Activated CD4-positive, alpha-beta T cell treated with anti-CD3 and anti-CD28 coated beads, Interleukin-2, amount 10 ng/mL, durations not matched to agents 24 days and 14 days (primary cell): ENCODE measurements around the gene URB1. TPM values are rescaled to one million over a fixed set of nuclear protein-coding genes. Genes with fewer than 3 reads are reported as not detected.
A peak's percentile ranks its signal among the peaks of the same experiment; 100 is the strongest.
"Not testable (repeated sequence)": the region's sequence is repeated elsewhere in the genome, so short reads cannot be mapped to it uniquely, and the experiment has no call there.

Source experiments
- DNase-seq: peaks from one replicate; pipeline ENCODE4 v3.0.0; 2022
- H3K27ac Mint-ChIP-seq: one replicate; pipeline ENCODE4 v1.8.0; 2022; ENCODE audit warnings: mild to moderate bottlenecking, mixed read lengths
- H3K27me3 Mint-ChIP-seq: one replicate; pipeline ENCODE4 v1.8.0; 2022; ENCODE audit warnings: mixed read lengths
- H3K36me3 Mint-ChIP-seq: one replicate; pipeline ENCODE4 v1.8.0; 2022; ENCODE audit warnings: low read depth, mild to moderate bottlenecking, mixed read lengths
- H3K4me1 Mint-ChIP-seq: one replicate; pipeline ENCODE4 v1.8.0; 2021; ENCODE audit warnings: mixed read lengths
- H3K4me3 Mint-ChIP-seq: one replicate; pipeline ENCODE4 v1.8.0; 2022; ENCODE audit warnings: mild to moderate bottlenecking, moderate library complexity, mixed read lengths
- H3K9me3 Mint-ChIP-seq: one replicate; pipeline ENCODE4 v1.8.0; 2021; ENCODE audit warnings: mixed read lengths
- intact Hi-C: fragments of 100-400 bp; cut with micrococcal nuclease; formaldehyde crosslinking; loops from one replicate; pipeline ENCODE4 v1.15.1; 2023
- total RNA-seq: library from RNA; stranded (reverse); gene quantifications from 2 replicates; pipeline ENCODE4 v1.2.3, GENCODE V29; 2022

The URB1 gene, protein sequence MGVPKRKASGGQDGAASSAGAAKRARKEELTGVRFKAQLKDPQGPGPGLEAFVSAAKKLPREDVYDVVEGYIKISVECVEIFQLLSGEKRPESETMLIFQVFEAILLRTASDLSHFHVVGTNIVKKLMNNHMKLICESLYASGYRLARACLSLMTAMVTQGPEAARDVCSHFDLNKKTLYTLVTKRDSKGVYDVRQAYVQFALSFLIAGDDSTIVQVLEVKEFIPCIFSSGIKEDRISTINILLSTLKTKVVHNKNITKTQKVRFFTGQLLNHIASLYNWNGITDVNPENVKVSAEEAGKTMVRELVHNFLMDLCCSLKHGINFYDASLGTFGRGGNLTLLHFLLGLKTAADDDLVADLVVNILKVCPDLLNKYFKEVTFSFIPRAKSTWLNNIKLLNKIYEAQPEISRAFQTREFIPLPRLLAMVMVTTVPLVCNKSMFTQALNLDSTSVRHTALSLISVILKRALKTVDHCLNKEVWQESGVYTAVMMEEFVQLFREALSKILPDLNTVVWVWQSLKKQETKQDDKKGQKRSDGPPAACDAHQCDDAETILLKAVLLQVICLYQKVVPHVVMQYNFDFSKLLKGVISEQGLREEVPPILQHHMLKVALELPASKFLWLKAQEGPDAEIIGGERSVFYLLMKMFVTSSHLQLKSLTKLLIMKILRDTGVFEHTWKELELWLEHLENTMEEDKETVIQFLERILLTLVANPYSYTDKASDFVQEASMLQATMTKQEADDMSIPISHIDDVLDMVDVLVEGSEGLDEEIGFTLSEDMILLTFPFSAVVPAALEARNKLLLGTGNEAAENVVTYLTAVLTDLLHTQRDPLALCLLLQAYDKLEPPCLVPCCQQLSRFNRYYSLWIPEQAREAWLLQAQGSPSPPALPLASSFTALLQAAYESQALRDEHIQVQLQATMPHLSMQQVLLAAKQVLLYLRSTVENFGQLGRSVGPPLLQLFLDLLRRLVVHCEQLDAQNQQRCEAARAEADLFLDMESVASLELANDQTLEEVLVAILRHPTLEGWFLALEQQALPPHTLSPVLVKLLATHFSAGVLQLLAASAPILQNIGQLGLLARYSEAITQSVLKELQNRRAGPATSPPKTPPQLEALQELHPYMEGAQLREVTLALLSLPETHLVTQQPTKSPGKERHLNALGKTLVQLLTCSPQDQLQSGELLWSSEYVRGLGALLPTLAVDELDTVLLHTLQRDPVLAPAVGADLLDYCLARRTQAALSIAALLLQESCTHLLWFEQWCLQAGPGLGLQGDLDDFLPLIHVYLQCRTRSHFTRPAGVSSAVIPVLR (N-terminal part only)
- 39.2 and 41.7 TPM in 2 replicates for total RNA-seq

DNA sequence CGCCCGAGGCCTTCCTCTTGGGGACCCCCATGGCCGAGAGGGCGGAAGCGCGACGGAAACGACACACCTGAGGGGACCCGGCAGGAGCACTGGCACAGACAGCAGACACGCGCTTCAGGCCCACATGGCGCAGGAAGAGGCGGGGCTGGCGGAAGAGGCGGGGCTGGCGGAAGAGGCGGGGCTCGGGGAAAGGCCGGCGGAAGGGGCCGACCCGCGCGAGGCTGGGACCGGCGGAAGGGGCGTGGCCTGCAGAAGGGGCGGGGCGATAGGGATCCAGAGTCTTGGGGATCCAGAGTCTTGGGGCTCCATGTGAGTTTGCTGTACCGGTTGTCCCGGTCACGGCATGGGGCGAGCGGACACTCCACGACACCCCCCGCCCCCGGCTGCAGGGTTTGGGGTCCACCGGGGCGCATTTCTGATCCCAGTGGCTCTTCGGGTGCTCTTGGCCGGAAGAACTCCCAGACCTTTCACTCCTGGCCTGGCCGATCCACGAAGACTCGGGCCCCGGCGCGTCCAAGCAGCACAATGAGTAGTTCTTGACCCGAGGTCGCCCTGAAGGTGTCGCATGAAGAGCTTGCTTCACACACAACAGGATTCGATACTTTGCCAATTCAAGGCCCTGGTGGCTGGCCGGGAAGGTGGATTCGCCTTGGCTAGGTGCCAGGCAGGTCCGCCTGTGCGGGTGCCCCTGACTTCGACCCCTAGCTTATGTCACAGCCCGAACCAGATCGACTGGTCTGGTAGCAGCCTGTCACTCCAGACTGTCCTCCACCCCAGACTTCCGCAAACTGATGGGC, at the start of gene URB1:
TSS of gene URB1 (minus strand) at position 133 of the 797 bp plus-strand sequence. CDS start at position 31, 102 bp downstream.
- H3K4me3 Mint-ChIP-seq = peak within 1 kb of the TSS; percentile 93
- intact Hi-C loops = loop anchor here (1.0 to 2.0 kb wide), 5 partner anchors 18 to 334 kb away; partner anchors contain the start of genes CFAP298 and MIS18A
- DNase-seq = peak; percentile 99
- H3K9me3 Mint-ChIP-seq = no peaks in the 10 kb centered on the region
- peaks cover 8% of the 10 kb centered on the region for H3K27me3 Mint-ChIP-seq
- peak within 1 kb of the TSS; percentile 89 for H3K27ac Mint-ChIP-seq
- H3K36me3 Mint-ChIP-seq = peaks cover 19% of the 10 kb centered on the region
- H3K4me1 Mint-ChIP-seq = peaks cover 30% of the 10 kb centered on the region

DNA sequence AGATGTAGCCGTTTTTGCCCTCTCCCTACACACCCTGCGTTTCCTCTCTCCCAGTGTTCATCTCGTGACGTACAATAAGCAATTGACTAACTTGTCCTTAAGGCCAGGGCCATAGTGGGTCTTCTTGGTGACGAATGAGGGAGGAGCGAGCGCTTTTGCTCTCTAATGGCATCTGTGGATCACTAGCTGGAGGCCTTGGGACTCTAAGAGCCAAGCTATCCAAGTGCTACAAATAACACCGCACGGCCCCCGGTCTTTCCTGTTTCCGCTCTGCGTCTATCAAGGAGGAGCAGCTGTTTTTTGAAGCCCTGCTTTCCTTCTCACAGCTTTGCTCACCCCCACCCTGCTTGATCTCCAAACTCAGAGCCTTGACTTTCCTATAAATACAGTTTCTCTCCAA, 44.9 kb upstream of the URB1 start:
- no peaks in the 10 kb centered on the region for H3K36me3 Mint-ChIP-seq
- H3K9me3 Mint-ChIP-seq = peaks cover 3% of the 10 kb centered on the region
- H3K27ac Mint-ChIP-seq = no peak overlapping the region
- intact Hi-C loops = no loop called here
- no peaks in the 10 kb centered on the region for H3K27me3 Mint-ChIP-seq
- DNase-seq = no peak
- H3K4me3 Mint-ChIP-seq = no peak overlapping the region
- H3K4me1 Mint-ChIP-seq = peaks cover 5% of the 10 kb centered on the region

DNA sequence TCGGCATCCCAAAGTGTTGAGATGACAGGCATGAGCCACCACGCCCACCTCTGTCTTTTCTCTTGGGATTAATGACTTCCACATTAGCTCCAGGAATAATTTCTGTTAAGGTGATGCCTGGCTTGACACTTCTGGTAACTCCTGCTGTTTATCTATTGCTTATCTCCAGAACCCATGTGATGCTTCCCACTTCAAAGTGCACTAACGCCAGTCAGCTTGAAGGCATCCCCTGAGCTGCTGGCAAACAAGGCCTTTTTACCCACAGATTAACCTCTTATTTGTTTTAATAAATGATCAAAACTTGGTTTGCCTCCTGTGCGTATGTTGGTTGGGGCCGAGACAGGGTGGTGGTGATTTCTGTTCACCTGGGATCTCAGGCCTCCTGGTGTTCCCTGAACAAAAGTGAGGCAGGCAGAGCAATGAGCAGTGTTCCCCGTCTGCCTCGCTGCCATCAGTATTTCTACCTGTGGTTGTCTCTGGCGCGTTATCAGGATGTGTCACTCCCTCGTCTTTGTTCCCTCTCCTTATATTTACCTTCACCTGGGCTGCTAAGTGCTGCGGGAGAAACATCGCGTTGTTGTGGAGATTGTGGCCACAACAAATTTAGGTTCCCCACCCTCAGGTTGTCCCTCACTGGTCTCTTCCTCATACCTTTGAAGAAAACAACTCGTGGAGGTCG, 40.3 kb upstream of the URB1 start:
- H3K27ac Mint-ChIP-seq, H3K36me3 Mint-ChIP-seq, H3K4me3 Mint-ChIP-seq, H3K9me3 Mint-ChIP-seq, intact Hi-C loops, H3K4me1 Mint-ChIP-seq, H3K27me3 Mint-ChIP-seq, DNase-seq: not testable (repeated sequence)

DNA sequence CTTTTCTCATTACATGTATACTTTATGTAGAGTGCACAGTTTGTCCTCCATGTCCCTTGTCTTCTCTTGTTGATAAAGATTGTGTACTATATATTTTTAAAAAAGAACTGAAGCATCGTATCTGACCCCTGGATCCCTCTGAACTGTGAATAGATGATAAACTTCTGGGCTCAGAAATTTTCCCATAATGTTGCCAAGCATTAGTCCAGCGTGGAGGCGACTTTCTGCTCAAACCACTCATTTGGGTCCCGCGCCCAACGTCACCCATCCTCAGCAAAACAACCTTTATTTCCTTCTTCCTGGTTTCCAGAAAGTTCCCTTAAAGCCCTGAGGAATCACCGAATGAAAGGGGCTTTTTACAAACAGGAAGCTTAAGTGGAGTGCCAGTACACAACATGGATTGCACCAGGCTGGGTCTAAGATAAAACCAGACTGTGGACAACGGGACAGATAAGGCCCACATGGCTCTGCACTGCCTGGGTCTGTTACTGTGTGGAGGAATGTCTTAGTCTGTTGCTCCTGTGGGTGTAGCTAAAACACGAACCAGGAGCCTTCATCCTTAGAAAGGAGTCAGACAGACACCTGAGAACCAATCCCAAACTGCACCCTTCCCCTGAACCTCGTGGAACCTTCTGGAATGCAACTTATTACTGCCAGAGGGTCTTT, 35.3 kb upstream of the URB1 start:
- no peaks in the 10 kb centered on the region for H3K4me1 Mint-ChIP-seq
- H3K4me3 Mint-ChIP-seq = no peak overlapping the region
- H3K27me3 Mint-ChIP-seq = no peaks in the 10 kb centered on the region
- peaks cover 2% of the 10 kb centered on the region for H3K36me3 Mint-ChIP-seq
- intact Hi-C loops = no loop called here
- H3K27ac Mint-ChIP-seq = no peak overlapping the region
- no peak for DNase-seq
- H3K9me3 Mint-ChIP-seq = no peaks in the 10 kb centered on the region

DNA sequence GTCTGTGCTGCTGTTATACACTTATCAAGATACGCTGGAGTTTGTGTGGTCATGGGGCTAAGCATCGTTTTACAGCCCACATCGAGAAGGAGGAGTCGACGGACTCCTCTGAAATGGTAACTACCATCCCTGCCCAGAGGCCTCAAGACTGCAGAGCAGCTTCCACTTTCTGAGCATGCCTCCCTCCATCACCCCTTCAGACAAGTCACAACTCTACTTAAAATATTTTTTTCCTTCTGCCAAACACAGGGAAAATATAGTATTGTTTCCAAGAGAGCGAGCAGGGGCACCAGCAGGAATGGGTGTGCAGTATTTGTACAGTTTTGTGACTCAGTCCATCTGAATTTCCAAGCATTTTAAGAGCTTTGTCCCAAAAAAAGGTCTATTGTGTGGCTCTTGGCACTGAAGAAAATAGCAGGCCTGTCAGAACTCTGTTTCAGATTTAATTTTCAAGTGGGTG, 33.8 kb upstream of the URB1 start:
- Mint-ChIP-seq H3K9me3 (no peaks in the 10 kb centered on the region), H3K27me3 (no peaks in the 10 kb centered on the region), H3K4me3 (no peak overlapping the region), H3K4me1 (no peaks in the 10 kb centered on the region), H3K36me3 (peaks cover 2% of the 10 kb centered on the region), H3K27ac (no peak overlapping the region)
- no peak for DNase-seq
- intact Hi-C loops = no loop called here

DNA sequence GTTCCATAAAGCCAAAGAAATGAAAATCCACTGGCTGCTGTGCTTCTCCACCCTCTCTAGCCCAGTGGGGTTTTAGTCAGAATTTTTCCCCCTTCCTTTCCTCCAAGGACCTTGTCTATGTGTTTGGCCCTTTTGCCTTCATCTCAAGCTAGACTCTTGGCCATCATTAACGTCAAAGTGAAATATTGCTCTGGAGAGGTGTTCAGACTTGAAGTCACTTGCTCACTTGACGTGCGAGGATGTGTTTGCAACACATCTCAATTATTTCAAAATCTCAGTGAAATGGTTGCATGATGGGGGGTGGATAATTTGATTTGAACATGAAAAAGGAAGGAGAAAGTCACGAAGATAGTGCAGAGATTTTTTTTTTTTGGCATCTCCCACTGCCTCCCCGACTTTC, 33.3 kb upstream of the URB1 start:
- no peaks in the 10 kb centered on the region for H3K4me1 Mint-ChIP-seq

DNA sequence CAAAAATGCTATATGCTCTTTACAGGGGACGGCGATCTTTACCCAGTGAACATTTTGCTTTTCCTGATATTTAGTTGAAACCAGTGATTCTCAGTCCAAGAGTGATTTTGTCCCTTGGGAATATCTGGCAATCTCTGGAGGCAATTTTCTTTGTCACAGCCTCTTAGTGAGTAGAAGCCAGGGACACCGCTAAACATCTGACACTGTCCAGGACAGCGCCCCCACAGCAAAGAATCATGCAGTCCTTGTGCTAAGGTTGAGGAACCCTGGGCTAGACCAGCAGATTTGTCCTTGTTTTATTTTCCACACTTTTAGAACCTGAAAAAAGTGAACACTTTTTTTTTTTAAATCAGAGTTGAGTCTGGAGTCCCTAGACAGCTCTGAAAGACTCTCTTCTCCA, 32.8 kb upstream of the URB1 start:
- no peaks in the 10 kb centered on the region for H3K27me3 Mint-ChIP-seq
- intact Hi-C loops = no loop called here
- peaks cover 2% of the 10 kb centered on the region for H3K36me3 Mint-ChIP-seq
- no peak overlapping the region for H3K27ac Mint-ChIP-seq
- H3K4me3 Mint-ChIP-seq = no peak overlapping the region
- DNase-seq = no peak
- no peaks in the 10 kb centered on the region for H3K9me3 Mint-ChIP-seq
- no peaks in the 10 kb centered on the region for H3K4me1 Mint-ChIP-seq

More for the DNA sequence above, 33.3 kb upstream of the URB1 start:
- H3K27ac Mint-ChIP-seq = no peak overlapping the region
- no peak for DNase-seq
- intact Hi-C loops = no loop called here
- H3K36me3 Mint-ChIP-seq = peaks cover 2% of the 10 kb centered on the region
- H3K9me3 Mint-ChIP-seq = no peaks in the 10 kb centered on the region
- no peaks in the 10 kb centered on the region for H3K27me3 Mint-ChIP-seq
- no peak overlapping the region for H3K4me3 Mint-ChIP-seq

DNA sequence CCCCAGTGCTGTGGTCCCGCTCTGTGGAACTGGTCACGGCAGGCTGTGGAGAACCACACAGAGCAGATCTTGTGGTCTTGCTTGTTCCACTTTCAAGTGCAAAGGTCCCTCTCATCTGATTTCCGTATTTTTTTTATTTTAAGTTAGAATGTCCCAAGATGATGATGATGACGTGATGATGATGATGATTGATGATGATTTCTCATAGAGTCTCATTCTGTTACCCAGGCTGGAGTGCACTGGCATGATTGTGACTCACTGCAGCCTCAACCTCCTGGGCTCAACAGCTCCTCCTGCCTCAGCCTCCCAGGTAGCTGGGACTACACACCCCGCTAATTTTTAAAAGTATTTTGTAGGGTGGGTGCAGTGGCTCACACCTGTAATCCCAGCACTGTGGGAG, 31.9 kb upstream of the URB1 start:
- Mint-ChIP-seq H3K27ac (no peak overlapping the region), H3K36me3 (peaks cover 2% of the 10 kb centered on the region), H3K27me3 (no peaks in the 10 kb centered on the region), H3K4me1 (no peaks in the 10 kb centered on the region), H3K9me3 (no peaks in the 10 kb centered on the region), H3K4me3 (no peak overlapping the region)
- intact Hi-C loops = no loop called here
- no peak for DNase-seq

DNA sequence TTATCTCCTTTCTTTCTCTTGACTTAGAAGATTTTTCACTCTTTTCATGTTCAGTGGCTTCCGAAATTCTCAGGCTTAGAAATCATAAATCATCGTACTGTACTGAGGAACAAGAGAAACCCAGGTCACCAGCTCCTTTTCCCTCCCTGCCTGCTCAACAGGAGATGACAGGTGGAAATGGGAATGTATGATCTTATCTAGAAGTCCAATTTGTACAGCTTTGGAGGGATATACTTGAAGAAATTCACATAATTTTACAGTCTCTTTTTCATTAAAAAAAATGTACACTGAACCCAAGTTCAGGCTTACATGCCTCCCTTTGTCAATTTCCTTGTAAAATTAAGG, 31.4 kb upstream of the URB1 start:
- intact Hi-C loops = no loop called here
- DNase-seq = no peak
- peaks cover 2% of the 10 kb centered on the region for H3K36me3 Mint-ChIP-seq
- H3K9me3 Mint-ChIP-seq = no peaks in the 10 kb centered on the region
- no peak overlapping the region for H3K27ac Mint-ChIP-seq
- no peaks in the 10 kb centered on the region for H3K27me3 Mint-ChIP-seq
- H3K4me3 Mint-ChIP-seq = no peak overlapping the region
- no peaks in the 10 kb centered on the region for H3K4me1 Mint-ChIP-seq

DNA sequence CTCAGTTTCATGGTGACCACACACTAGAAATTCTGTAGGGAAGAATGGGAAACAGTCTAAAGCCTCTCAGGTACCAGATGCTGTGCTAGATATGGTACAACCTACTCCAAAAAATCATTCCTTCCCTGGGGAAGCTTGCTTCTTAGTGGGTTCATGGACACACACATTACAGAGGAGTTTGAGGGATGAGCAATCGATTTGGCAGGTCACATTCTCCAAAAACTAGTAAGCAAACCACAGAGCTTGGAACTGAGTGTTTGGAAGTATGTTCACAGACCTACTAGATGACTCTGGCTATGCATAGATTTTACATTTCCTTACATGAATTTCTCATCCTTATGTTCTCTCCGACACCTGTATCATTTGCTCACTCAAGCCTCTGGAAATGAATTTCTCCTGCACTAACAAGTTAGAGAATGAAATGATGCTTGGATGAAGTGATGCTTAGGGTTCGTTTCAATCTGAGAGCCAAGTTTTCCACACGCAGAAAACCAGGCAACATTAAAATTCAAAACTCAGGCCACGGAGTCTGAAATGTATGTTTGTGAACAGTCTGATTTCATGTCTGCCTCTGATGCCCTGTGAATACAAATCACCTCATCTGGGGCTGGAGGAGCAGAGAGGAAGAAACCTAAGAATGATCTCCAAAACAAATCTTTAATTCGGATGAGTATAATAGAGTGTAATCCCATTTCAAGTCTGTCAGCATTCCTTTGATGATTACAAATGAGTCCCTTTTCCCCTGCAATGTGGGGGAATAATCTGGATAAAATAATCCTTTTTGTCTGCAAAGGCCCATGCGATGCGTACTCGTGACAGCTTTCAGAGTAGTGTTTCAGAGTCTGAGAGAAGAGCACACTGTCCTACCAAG, 30.7 kb upstream of the URB1 start:
- DNase-seq = no peak
- intact Hi-C loops = no loop called here
- H3K36me3 Mint-ChIP-seq = peaks cover 2% of the 10 kb centered on the region
- H3K9me3 Mint-ChIP-seq = no peaks in the 10 kb centered on the region
- H3K4me3 Mint-ChIP-seq = no peak overlapping the region
- H3K27ac Mint-ChIP-seq = no peak overlapping the region
- no peaks in the 10 kb centered on the region for H3K27me3 Mint-ChIP-seq
- H3K4me1 Mint-ChIP-seq = no peaks in the 10 kb centered on the region

DNA sequence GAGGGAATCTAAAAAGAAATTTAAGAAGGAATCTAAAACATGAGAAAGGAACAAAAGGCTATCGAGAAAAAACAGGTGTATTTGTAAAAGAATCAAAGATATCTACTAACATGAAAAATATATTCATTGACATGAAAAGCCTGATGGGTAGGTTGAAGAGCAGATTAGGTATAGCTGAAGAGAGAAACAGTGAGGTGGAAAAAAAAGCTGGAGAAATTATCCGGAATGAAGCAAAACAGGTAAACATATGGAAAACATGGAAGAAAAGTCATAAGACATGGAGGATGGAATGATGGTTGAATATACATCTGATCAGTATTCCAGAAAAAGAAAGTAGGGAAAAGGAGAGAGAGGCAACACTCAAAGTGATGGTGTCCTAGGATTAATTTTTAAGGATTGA, 29.3 kb upstream of the URB1 start:
- no peak overlapping the region for H3K4me3 Mint-ChIP-seq
- no peak overlapping the region for H3K27ac Mint-ChIP-seq
- intact Hi-C loops = no loop called here
- DNase-seq = no peak
- H3K4me1 Mint-ChIP-seq = no peaks in the 10 kb centered on the region
- H3K36me3 Mint-ChIP-seq = peaks cover 2% of the 10 kb centered on the region
- H3K27me3 Mint-ChIP-seq = no peaks in the 10 kb centered on the region
- no peaks in the 10 kb centered on the region for H3K9me3 Mint-ChIP-seq
